SIG-M5 (cell line): Measurements from ENCODE around the gene GGT6.
"Not testable (repeated sequence)": the region's sequence is repeated elsewhere in the genome, so short reads cannot be mapped to it uniquely, and the experiment has no call there.

Experiments used
- DNase-seq: peaks from one replicate; lab custom pipeline; 2025; lab: John Stamatoyannopoulos, UW

GGT6 gene

DNA sequence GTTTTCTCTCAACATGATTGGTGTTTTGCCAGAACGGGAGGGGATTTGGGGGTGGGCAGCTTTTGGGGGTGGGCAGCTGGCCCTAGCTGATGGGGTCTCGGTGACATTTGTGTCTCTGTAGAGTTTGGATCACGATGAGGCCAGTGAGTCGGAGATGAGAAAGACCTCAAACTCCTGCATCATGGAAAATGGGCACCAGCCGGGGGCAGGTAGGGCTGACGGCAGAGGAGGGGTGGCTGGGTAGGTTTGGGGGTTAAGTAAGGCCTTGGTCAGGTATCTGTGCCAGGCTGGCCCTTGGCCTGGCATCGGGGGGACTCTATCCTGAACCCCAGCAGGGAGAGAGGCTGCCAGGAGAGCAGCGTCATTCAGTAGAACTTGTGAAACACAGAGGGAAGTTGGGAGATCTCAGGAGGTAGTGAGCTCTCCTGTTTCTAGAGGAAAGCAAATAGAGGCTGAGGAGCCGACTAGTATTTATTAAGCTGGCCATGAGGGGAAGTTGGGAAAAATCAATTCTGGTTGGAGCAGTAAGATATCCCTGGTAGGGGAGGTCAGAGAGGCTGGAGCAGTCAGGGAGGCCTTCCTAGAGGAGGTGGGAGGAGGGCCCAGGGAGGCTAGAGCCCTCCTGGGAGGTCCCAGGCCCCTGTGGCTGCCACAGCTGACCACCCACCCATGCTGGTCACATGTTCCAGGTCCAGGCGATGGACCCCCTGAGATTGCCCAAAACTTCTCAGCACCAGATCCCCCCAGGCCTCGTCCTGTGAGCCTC, 32.0 kb upstream of the GGT6 start:
- no peak for DNase-seq

DNA sequence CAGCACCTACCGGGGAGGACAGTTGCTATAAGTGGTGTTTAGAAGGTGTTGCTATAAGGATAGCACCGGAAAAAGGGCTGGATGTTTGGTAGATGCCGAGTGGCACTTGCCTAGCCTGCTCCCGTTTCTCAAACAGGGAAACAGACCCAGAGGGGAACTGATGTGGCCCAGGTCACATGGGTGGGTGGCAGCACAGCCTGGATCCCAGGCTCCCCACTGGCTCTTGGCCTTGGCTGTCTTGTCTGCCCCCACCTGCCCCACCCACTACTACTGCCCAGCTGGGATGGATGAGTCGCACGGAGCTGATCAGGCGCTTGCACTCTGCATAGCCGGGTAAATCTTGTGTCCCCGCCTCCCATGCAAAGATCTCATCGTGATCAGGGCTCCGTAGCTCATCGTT, 31.2 kb upstream of the GGT6 start:
- no peak for DNase-seq

DNA sequence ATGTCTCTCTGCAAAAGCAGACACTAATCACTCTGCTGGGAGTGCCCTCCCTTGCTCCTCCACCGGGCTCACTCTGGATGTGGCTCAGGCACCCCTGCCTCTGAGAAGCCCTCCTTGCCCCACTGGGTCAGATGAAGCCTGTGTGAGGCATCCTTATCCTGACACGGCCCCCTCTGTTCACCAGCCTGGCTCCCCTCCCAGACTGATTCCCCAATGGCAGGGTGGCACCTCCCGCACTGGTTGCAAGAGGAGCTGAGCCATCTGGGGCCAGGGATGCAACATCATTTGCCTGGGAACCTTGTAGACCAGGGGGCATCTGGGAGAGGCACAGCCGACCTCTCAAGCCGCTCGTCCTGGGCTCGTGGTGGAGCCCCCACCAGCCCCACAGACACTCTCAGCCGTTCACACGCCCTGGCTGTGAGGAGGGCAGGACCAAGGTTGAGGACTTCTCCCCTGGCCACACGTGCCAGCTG, 30.6 kb upstream of the GGT6 start:
- DNase-seq, result no peak

DNA sequence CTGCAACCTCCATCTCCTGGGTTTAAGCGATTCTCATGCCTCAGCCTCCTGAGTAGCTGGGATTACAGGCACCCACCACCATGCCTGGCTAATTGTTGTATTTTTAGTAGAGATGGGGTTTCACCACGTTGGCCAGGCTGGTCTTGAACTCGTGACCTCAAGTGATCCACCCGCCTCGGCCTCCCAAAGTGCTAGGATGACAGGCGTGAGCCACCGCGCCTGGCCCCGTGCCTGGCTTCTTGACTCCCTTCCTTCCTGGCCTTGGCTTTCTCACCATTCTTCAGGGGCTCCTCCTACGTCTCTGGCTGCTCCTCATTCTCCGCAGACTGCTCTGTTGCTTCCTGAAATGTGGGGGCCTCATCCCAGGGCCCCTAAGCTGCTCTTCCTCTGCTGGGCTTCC, 29.7 kb upstream of the GGT6 start:
- not testable (repeated sequence) for DNase-seq

DNA sequence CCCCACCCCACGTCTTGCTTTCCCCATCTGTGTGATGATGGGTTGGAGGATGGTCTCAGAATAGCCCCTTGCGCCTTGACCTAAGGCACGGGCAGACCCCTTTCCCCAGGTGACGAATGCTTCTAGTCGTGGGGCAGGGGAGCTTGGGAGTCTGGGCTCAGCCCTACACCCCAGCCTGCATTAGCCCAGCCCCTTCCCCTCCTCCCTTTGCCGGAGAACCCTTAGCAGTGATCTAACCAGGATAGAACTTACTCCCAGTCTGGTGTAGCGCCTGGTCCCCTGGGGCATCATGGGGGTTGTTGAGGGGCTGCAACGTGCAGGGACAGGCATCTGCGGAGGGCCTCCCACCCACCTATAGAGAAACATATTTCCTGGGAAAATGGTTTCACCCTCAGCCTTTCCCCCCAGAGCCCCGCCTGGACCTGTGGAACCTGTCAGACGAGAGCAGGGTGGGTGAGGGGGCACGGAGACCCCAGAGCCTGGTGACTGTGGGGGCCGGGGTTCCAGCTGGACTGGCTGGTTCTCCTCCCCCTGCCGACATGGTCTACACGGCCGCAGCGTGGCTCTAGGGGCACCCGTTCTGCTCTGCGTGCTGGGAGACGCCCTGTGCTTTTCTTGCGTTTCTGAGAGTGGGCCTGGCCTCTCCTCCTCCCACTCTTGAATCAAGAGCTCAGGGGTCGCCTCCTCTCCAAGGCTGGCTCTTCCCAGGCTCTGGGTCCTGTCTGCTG, 28.7 kb upstream of the GGT6 start:
- no peak for DNase-seq

DNA sequence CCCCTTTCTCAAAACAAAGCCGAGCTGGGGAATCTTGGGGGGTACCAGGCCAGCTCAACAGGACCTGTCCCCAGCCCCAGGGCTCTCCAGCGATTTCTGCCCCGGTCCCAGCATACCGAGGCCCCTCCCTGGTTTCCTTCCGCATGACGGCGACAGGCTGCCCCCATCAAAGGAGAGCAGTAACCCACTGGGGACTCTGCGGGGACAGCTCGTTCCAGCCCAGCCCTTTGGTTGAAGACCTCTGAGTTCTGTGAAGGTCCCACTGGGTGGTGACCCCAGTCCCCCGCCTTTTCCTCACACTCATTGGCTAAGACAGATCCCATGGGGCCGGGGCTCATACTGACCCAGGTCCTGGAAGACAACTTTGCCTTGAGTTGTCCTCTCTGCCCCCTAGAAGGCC, 28.0 kb upstream of the GGT6 start:
- DNase-seq, result no peak

DNA sequence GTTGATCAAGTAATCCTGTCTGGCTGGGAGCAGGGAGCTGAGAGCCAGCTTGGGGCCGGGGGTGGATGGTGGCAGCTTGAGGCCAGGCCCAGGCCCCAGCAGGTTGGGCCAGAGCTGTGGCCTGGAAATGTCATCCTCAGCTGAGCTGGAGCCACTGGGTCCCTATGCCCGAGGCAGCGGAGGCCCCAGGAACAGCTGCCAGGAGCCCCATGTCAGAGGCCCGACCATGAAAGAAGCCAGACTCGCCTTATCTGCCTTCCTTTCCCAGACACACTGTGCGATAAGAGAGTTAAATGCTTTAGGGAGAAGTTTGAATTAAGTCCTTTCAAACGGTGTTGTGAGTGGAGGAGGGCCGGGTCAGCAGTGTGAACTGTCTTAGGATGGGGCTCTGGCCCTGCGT, 27.4 kb upstream of the GGT6 start:
- DNase-seq, result no peak

DNA sequence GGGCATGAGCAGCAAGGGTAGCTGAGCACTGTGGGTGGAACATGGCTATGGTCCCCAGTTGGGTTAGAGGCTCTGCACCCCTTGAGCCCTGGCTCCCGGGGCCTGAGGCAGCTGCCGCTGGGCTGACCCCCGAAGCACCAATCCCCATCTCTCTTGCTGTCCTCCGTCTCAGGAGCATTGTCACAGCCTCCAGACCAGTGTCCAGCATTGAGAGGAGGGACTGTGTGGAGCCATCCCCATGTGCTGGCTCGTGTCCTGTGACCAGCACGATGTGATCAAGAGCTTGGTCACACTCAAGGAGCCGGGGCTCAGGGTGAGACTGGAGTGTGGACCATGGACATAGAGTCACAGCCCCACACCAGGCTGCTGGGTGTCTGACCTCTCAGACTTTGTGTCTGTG, 26.8 kb upstream of the GGT6 start:
- no peak for DNase-seq

DNA sequence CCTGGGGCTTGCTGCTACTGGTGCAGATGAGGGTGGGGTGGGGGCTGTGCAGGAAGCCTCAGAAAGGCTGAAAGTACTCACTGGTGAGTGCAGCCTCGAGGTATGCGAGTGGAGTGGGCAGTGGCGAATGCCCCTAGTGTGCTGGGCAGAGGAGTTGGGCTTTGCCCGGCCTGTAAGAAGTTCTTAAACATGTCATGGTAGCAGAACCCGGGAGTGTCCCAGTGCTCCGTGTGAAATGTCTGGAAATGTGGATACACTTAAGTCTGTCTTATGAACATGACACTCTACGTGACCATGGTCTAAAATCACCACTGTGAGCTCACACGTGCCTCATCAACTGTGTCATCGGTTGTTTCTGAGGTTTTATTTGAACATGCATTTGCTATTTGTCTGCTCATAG, 25.7 kb upstream of the GGT6 start:
- DNase-seq, result no peak

DNA sequence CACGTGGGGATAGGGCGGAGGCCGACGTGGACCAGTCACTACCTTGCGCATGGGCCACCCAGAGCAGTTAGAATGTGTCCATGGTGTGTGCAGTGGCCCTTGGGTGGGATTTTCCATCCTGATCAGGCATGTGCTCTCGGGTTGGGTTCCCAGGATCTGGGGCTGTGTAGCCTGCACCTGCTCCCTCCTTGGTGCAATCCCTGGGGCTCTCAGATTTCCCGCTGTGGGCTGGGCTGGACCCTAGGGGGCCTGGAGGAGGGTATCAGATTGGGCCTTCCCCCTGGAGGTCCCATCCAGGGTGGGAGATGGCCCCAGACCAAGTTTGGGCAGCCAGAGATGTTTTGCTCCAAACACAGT, 25.2 kb upstream of the GGT6 start:
- DNase-seq, result no peak

DNA sequence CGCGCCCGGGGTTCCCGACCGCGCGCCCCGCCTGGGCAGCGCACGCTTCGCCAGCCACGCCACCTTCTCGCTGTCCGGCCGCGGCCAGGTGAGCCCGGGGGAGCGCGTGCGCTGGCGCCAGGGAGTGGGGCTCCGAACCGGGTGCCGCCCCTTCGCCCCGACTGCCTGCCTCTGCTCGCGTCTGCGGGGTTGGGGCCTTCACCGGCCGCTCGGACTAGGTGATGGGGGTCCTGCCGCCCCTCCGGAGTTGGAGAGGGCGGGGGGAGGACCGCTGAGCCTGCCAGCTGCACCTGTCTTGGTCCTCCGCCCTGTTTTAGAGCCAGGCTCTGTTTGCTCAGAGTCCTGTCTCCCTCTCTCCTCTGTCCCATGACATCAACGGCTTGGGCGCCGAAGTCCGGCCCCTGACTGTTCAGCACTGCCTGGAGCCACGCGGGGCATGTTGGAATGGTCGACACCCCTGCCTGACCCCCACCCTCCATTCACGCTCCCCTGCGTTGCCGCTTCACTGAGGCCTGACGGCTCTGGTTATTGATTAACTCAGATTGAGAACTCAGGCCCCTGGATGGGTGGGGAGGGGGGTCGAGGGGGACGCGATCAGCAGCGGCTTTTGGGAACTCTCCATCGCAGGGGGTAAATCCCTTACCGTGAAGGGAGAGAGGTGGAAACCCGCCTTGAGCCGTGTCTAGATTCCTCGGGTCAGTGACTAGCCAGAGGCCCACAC, 24.7 kb upstream of the GGT6 start:
- no peak for DNase-seq

DNA sequence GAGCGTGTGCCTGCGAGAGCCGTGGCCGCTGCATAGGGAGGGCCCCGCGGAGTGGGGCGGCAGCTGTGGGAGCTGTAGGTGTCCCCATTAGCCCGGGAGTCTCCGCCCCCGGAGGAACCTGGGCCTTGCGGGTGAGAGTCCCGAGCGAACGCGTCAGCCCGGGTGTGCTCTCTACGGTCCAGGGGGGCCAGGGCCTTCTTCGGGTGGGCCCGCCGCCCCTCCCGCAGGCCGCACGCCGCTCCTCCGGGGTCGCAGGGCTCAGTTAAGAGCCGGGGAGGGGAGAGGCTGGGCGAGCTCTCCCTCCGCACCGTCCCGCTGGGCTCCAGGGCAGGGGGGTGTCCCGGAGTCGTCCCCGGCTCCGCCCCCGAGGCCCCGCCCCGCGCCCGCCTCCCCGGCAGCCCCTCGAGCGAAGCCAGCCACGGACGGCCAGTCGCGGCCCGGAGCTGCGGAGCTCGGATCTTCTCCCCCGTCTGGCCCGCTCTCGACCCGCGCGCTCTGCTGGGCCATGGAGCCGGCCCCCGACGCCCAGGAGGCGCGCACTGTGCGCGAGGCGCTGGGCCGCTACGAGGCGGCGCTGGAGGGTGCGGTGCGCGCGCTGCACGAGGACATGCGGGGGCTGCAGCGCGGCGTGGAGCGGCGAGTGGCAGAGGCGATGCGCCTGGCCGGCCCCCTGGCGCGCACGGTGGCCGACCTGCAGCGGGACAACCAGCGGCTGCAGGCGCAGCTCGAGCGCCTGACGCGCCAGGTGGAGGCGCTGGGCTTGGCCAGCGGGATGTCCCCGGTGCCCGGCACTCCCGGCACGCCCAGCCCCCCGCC, 23.9 kb upstream of the GGT6 start, which contains the start of gene SMTNL2:
SMTNL2 (plus strand) TSS at position 429 of the 816 bp plus-strand sequence; CDS start at position 506, 77 bp downstream.
- DNase-seq, result no peak

DNA sequence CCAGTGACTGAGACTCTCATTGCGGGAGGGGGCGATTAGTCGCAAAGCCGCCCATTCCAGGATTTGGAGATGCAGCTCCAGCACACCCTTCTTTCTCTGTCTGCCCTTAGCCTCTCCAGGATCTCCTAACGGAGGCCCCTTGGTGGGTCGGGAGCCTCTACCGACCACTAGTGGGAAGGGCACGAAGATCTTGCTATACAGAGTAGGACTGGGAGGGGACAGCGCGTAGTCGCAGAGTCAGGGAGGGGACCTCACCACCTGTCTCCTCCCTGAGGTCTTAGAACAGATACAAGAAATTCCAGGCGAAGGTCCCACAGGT, 23.4 kb upstream of the GGT6 start:
- no peak for DNase-seq

DNA sequence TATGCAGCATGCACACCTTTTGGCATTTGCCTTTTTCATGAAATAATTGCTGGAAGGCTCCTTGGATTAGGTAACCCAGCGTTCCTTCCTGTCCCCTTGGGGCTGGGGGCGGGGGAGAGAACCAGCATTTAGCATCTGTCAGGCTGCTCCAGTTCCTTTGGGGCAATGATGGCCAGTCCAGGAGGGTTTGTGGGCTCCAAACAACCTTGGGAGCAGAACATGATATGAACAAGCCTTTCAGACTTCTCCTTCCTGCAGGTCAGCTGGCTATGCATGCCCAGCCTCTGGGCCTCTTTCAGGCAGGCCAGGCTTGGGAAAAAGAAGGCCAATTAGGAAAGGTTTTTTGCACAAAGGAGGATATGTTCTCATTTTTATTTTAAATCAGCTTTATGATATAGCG, 22.8 kb upstream of the GGT6 start:
- no peak for DNase-seq

DNA sequence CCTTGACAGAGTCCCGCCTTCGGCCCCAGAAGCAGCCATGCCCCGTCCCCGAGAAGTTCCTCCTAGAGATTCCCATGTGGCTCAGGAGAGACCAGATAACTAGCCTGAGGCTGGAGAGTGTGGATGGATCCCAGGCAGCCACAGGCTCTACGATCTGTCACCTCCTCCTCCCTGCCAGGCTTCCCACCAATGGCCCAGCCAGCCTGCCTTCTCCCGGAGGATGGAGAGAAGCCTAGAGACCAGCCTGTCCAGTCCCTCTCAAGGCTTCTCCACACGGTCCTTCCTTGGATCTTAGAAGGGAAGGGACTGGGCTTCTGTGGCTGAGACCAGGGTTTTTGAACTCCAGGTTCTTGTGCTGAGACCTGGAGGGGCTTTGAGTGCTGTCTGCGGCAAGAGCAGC, 22.3 kb upstream of the GGT6 start:
- DNase-seq, result no peak

DNA sequence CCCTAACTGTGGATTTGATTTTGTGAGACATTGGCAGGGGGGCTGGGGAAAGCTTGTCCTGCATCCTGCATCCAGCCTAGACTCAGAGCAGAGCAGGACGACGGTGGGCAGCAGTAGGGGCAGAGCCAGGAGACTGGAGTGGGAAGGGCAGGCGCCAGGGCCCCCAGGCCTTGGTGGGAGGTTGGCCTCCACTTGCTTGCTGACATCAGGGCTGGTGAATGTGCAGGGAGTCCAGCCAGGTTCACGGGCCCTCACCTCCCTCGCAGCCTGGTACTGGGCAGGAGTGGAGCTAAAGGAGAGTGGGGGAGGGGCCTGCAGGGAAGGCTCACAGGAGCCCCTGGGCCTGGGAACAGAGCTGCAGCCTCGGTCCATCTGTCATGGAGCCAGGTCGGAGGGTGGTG, 21.7 kb upstream of the GGT6 start:
- no peak for DNase-seq

DNA sequence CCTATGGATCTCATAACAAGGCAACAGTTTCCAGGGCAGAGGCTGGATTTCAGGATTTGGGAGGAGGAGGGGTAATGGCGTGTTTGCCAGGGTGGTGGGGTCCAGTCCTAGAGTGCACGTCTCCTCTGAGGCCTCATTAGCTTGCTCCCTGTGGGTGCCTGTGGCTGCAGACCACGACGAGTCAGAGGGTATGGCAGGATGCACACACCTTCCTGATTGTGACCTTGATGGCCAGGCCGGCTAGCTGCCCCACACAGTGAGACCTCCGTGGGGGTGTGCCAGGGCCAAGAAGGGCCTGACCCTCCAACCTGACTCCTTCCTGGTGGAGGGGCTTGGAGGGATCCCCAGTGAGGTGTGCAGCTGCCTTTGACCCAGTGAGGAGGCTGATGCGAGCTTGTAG, 19.9 kb upstream of the GGT6 start:
- no peak for DNase-seq

DNA sequence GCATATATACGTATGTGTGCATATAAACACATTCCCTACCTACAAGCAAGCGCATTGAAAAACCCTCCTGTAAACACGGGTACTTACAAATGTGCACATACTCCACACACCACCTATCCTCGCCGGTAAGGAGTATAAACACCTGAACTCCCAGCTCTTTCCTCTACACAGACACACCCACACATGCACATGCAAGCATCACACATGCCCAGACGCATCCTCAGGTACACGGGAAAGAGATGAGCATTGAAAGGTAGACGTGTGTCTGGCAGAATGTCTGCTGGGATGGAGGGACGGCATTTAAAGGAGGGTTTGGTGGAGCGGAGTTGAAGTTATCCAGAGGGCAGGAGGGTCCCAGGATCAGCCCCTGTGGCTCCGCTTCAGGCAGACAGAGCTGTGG, 19.3 kb upstream of the GGT6 start:
- DNase-seq, result no peak

DNA sequence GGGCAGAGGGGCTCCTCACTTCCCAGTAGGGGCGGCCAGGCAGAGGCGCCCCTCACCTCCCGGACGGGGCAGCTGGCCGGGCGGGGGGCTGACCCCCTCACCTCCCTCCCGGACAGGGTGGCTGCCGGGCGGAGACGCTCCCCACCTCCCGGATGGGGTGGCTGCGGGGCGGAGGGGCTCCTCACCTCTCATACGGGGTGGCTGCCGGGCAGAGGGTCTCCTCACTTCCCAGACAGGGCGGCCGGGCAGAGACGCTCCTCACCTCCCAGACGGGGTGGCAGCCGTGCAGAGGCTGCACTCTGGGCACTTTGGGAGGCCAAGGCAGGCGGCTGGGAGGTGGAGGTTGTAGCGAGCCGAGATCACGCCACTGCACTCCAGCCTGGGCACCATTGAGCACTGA, 18.0 kb upstream of the GGT6 start:
- not testable (repeated sequence) for DNase-seq

DNA sequence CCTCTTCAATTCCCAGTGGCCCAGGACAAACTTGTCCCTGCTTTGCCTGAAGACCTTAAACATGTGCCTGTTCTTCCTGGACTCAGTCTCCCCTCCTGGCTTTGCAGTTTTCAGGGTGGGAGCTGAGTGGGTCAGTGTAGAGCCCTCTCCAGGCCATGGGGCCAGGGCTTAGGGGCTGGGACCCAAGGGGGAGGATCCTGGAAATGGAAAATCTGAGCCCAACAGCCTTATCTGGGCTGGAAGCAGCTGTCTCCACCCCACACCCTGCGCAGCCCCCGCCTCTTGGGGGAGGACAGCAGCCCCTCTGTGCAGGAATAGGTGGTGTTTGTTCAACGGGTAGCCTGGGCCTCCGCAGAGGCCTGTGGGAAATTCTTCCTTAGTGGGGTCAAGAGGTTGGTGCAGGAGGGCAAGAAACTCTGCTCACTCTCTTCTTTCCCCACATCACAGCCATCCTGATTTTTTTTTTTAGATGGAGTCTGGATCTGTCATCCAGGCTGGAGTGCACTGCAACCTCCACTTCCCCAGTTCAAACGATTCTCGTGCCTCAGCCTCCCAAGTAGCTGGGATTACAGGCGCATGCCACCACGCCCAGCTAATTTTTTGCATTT, 17.1 kb upstream of the GGT6 start:
- no peak for DNase-seq

DNA sequence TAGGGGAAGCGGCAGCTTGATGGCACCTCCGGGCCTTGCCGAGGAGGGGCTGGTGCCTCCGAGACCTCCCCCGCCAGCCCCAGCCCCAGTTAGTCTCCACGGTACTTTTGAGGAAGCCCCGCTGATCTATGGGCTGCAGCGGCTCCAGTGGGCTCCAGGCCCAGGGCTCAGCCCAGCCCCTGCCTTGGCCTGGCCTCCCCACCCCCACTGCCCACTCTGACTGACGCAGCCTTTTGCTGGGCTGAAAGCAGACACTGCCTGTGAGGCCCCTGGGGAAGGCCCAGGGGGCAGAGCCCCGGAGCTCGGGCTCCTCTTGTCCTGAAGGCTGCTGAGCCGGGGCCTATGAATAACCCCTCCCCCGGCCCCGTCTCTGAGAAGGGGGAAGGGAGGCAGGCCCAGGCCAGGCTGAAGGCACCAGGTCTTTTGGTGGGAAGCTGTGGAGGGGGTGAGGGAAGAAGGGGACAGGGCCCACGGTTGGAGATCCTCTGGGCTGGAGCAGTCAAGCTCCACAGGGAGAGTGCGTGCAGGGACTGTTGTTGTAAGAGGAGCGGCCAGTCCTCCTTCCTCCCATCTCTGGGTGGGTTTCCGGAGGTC, 16.4 kb upstream of the GGT6 start:
- no peak for DNase-seq
